KG1 (cell line): ENCODE measurements around the gene CNIH2.
A peak's percentile ranks its signal among the peaks of the same experiment; 100 is the strongest.
"Not testable (repeated sequence)": the region's sequence is repeated elsewhere in the genome, so short reads cannot be mapped to it uniquely, and the experiment has no call there.

Experiments
- DNase-seq: peaks from one replicate; lab custom pipeline; 2025; lab: John Stamatoyannopoulos, UW

The CNIH2 gene

DNA sequence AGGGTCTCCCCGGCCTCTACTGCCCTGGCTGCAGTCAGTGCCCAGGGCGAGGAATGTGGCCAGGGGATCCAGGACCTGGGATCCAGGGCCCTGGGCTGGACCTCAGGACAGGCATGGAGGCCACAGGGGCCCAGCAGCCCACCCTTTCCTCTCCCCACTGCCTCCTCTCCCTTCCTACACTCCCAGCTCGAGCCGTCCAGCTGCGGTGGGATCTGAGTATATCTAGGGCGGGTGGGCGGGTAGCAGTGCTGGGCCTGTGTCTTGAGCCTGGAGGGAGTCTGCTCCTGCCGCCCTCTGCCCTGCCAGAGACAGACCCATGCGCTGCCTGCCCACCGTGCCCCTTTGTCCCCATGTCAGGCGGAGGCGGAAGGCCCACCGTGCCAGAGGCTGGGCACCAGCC lies 1.4 kb upstream of the CNIH2 start:
- not testable (repeated sequence) for DNase-seq

DNA sequence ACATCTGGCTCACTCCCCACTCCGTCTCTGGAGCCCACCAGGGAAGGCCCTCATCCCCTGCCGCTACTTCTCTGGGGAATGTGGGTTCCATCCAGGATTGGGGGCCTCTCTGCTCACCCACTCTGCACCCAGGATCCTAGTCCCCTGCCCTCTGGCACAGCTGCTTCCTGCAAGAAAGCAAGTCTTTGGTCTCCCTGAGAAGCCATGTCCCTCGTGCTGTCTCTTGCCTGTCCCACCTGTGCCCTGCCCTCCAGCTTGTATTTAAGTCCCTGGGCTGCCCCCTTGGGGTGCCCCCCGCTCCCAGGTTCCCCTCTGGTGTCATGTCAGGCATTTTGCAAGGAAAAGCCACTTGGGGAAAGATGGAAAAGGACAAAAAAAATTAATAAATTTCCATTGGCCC lies 911 bp upstream of the CNIH2 start:
- not testable (repeated sequence) for DNase-seq

DNA sequence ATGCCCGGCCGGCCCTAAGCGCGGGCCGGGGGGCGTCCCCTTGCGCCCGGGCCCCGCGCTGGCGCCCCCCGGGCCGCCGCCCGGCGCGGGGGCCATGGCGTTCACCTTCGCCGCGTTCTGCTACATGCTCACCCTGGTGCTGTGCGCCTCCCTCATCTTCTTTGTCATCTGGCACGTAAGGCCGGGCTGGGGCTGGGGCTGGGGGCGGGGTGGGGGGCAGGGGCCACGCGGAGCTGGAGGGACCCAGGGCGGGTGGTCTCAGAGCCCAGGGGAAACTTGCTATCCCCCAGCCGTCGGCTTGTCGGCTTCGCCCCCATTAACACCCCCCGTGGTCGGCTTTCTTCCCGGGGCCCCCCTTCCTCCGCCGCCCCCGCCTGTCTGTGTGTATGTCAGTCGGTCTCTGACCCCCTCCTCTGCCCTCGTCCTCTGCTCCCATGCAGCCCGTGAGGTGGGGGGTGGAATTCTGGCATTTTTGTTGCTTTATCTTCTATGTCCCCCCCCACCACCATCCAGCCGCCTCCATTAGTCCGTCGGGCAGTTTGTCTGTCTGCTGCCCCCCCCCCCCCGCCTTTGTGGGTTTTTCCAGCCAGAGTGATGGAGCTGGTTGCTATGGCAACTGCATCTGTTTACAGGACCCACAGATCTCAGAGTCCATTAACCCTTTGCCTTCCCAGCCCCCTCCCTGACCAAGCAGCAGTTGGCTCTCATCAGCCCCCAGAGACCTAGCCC lies 552 bp downstream of the CNIH2 start:
- DNase-seq: no peak

DNA sequence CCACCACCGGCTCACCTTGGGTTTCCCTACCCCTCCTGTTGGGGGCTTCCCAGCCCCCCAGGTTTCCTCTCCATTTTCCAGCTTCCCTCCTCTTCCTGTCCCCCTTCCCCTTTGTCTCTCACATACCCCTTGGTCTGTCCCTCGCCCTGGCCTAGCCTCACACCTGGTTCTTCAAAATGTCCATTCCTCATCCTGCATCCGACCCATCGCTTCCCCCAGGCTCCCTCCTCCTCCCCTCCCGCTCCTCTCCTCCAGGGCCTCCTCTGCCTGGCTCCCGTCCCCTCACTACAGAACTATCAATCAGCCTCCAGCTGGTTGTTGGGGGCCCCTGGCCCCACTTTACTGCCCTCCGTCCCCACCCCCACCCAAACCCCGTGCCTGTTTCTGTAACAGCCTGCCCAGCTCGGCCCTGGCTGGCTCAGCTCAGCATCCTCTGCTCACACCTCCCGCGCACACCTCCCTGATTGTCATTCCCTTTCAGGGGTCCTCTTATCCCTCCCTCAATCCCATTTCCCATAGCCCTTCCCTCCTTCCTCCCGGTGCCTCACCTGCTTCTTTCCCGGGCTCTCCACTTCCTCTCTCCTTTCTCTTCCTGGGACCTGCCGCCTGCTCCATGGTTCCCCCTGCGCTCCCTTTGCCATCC lies 1.2 kb downstream of the CNIH2 start:
- no peak for DNase-seq

DNA sequence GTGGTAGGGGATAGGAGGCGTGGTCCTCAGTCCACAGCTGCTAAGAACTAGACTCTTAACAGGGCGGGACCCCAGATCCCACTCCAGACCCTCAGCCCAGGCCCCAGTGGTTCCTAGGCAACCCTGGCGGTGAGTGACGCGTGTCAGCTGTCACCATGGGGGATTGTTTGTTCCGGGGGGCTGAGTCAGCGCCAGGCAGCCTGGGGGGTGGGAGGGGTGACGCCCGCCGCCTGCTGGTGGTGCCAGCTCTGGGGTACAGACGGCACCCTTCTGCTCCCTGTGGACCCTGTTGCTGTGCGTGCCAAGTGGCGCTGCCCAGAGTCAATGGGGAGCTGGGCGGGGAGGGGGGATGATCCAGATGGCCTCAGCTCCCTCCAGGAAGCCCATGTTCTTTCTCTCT lies 2.5 kb downstream of the CNIH2 start:
- DNase-seq: no peak

DNA sequence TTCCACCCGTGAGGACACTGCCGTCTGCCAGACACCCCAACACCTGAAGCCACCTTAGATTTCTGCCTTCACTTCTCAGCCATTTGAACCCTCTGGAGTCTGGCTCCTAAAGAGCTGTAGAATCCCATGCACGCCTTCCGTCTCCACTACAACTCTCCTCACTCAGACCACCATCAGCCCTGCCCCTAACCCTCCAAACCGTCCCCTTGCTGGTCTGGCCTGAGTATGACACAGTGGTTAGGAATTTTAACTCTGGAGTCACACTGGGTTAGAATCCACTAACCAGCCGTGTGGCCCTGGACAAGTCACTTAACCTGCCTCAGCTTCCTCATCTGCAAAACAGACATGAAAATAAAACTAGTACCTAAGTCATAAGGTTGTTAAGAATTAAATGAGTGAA lies 3.0 kb downstream of the CNIH2 start:
- no peak for DNase-seq

DNA sequence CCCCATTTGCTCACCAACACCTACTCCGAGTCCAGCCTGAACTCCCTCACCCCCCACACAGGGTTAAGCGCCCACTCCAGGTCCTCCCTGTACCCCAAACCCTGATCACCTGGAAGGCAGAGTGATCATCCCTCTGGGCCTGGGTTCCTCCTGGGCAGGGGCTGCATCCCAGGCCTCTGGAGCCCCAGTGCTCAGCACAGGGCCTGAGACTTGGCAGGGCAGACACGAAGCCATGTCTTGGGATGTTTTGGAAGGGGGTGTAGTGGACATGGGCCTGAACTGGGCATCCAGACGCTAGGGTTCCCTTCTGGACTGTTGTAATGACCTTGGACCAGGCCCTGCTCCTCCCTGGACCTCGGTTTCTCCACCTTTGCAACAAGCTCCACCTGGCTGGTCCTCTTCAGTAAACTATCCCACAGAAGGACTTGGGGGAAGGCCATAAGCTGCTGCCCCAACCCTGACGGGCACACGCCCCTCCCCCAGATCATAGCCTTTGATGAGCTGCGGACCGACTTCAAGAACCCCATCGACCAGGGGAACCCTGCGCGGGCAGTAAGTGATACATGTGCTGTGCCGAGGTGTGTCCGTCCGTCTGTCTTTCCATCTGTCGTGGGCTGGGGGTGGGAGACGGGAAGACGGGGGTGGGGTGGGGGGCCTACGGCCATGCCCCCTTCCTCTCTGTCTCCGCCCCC lies 3.9 kb downstream of the CNIH2 start:
- no peak for DNase-seq

DNA sequence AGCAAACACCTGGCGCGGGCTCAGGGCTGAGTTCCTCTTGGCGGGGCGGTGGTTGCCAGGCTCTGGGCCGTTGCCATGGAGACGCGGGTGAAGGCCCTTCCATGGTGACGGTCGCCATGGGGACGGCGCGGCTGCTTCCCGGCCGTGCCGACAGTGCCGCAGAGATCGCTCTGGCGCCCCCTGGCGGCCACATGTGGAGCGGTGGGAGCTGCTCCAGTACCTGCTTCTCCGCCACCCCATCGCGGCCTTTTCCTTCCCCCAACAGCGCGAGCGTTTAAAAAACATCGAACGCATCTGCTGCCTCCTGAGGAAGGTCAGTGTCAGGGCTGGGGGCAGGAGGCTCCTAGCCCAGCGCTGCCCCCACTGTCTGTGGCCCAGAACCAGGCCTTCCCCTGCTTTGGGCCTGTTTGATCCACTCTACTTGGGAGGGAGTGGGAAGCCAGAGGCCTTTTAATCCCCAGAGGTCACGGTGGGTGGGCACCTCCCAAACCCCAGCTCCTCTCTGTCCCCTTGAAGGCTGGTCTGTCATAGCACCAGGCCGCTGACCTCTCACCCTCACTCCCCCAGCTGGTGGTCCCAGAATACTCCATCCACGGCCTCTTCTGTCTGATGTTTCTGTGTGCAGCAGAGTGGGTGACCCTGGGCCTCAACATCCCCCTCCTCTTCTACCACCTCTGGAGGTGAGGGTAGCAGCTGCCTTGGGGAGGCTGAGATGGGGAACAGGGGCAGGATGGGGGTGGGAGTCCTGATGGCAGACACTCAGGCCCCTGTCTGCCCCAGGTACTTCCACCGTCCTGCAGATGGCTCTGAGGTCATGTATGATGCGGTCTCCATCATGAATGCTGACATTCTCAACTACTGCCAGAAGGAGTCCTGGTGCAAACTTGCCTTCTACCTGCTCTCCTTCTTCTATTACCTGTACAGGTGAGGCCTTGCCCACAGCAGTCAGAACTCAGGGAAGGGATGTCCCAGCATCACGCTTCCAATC lies 4.8 kb downstream of the CNIH2 start:
- peak; percentile 99 for DNase-seq

DNA sequence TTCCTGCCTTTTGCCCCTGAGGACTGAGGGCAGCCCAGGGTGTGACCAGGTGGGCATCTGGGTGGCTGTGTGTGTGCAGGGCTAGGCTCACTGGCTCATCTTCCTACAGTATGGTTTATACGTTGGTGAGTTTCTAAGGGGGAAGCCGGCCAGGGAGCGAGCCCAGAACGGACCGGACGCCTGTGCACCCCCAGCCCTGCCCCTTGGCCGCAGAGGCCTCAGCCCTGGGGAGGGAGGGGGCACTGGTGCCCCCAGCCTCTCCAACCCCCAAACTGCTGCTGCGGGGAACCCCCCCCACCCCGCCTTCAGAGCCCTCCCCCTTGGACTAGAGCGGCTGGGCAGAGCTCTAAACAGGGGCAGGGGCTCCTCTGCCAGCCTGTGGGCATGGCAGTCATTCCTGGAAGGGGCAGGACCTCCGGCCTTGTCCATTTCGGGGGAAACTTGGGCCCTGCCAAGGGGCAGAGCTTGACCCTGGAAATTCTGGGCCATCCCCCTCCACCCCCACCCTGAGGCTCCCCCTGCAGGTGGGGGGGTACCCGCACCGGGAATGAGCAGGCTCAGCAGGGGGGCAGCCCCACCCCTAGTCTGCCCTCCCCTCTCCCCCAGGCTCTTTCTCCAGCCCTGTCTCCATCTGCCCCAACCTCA lies 5.6 kb downstream of the CNIH2 start:
- DNase-seq: no peak

DNA sequence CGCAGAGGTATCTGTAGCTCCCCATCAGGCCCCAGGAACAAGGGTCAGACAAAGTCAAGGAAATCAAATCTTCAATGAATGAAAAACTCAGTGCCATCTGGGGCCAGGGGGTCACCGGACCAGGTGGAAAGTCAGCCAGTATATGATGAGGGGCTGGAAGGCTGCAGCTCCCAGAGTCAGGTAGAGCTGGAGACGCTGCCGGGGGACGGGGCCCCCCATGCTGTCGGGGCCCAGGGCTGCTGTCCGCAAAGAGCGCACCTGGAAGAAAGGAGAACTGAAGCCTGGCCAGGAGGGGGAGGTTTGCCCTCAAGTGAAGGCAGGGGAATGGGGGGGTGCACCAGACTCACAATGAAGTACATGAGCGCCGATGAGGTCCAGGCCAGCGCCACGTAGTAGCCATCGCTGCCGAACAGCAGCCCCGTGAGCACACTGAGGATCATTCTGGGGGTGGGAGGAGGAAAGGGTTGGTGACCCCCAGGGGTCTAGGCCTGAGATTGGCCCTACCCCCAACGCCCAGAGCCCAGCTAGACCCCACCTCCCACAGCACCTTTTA lies 6.6 kb downstream of the CNIH2 start:
- DNase-seq: no peak

DNA sequence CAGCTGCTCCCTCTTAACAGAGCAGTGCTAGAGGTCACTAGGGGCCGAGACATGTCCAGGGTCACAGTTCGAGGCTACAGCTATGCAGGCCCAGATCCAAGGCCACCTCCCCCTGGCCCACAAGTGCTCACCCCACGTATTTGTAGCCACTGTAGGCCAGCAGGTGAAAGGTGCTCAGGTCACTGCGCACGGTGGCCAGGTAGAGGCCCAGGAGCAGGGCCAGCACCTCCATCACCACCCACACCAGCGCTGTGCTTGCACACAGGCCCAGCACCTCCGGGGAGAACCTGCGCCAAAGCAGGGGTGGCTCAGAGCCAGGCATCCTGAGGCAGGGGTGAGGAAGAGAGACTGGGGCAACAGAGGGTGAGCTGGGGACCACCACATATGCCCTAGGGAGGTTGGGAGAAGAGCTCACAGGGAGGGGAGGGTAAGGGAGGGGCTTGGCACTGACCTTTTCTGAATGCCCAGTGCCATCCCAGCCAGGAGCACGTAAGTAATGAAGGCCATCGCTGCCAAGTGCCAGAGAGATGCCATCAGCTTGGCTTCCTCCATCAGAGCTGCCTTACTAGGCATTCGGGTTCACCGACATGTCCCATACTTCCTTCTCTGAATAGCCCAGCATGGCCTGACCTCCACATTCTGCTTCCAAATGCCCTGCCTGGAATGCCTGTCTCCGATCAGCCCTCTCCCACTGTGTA lies 7.4 kb downstream of the CNIH2 start:
- no peak for DNase-seq

DNA sequence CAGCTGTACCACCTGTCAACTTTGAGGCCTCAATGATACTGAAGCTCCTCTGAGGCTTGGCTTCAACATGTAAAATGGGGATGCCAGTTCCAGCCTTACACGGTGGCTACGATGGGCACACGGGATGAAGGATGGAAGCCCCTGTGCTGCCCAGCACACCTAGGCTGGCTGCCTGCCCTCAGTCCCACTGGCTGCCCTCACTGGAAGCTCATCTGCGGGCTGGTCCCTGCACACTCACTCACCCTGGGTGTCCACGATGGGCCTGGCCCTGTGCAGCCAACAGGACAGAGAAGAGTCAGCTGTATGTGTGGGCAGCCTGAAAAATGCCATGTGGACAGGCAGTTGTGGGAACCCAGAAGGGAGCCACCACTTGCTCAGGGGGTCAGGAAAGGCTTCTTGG lies 8.7 kb downstream of the CNIH2 start:
- no peak for DNase-seq

DNA sequence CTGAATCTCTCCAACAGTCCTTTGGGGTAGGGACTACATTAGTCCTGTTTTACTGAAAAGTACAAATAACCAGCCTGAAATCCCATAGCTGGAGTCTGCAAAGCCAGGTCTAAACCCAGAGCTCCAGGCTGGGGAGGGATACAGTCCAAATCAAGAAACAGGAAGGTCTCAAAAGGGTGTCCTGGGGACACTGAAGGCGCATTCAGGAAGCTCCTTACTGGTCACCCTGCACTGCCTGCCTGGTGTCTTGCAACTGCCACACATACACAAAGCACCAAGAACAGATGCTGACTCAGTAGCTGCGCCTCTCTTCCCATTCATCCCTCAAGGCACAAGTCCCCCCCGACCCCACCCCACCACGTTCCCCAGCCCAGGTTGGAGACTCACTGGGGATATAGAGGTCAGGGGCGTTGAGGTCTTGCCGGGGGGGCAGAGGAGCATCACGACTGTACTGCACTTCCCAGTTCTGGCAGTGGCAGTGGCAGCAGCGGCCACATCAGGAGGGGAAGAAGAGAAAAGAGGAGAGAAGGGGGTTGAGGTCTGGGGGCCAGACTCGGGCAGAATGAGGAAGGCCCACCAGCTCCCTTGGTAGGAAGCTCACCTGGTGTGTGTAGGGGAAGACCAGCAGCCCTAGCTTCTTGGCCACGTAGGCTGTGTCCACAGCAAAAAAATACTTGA lies 9.4 kb downstream of the CNIH2 start:
- DNase-seq: no peak

DNA sequence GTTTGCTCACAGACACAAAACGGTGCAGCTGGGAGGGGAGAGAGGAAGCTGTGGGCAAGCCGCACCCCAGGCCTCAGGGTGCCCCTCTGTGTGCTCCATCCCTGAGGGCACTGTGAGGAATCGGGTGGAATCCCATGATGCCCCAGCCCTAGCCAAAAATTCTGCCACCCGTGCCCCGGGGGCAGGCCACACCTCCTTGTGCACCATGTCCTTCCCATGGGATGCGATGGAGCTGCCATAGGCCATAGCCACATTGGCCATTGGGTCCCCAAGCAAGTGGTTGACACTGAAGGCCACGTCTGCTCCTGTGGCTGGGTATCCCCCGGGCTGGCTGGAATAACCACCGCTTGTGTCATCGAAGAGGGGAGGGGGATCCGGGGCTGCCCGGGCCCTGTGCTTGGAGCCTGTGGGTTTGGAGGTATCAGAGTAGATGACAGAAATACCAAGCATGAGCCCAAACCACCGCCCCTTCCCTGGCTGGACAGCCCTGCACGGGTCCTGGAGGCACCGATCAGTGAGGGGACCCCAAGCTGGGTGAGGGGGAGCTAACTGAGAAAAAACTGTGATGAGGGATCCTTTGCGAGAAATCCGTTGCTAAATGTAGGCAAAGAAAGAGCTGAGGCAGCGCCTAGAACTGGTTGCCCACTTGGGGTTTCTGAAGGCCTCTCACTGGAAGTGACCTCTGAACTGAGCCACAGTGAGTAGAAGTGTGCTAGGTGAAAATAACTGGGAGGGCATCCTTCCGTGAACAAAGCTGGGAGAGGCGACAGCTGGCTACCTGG lies 10.1 kb downstream of the CNIH2 start:
- DNase-seq: no peak

DNA sequence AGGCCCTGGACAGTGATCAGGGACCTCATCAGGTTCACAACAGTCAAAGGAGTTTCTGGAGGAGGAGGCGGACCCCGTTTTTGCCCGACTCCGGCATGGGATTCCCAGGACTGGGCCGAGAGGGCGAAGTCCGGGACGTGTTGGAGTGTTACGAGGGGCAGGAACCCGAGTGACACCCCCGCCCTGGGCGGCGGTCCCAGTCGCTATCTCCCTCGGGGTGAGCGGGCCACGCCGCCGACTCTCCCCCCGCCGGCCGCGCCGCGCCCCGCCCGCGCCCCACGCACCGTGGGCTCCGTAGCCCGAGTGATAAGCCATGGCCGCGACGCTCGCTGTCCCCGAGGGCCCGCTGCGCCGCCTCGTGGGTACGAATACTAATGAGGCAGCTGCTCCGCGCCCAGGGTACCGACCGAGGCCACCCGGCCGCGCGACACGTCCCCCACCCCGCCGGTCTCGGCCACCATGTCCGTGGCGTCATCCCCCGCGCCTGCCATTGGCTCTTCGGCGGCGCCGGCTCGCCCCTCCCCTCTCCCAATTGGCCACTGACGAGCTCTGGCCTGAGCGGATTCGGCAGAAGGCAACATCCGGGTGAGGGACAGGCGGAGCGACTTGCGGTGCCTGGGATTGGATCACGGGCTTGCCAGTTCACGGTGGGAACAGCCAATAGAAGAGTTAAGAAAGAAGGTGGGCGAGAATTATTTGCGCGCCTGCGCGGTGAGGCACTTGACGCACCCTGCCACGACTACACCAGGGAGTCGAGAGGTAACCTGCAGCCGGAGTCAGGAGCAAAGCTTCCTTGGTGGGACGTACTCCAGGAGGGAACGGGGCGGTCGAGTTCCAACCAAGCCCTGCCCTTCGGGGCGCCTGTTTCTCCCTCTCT lies 10.9 kb downstream of the CNIH2 start, which contains the start of gene YIF1A:
YIF1A (minus strand) TSS at position 473 of the 877 bp plus-strand sequence; CDS start at position 315, 158 bp downstream.
- DNase-seq: peak; percentile 98

DNA sequence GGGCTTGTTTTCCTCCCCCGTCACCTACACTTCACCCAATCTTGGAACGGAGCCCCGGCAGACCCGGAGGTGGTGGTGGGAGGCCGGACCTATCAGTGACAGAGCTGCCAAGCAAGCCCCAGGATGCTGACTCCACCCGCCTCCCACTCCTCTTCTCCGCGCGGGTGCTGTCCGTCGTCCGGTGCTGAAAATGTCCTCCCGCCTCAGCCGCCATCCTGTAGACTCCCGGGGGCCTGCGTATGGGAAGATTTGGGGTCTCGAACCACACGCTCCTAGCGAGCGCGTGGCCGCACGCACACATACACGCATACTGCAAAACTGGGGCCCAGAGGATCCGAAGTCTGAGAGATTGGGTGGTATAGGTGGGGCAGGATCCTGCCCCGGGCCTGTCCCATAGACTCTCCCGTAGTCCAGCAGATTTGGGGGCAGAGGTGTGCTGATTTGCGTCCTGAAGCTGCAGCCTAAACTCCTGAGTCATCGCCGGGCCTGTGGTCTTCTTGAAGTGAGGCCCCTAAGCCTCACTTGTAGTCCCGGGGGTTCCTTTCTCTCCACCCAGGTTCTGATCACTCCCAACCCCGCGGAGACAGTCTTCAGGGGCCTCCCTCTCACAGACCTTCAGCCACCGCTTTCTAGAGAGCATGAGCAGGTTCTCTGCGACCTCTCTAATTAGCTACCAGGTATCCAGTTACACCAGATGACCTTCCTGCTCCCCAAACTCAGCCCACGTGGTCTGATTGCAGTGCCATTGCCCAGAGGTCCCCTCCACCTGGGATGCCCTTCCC lies 11.8 kb downstream of the CNIH2 start:
- no peak for DNase-seq

DNA sequence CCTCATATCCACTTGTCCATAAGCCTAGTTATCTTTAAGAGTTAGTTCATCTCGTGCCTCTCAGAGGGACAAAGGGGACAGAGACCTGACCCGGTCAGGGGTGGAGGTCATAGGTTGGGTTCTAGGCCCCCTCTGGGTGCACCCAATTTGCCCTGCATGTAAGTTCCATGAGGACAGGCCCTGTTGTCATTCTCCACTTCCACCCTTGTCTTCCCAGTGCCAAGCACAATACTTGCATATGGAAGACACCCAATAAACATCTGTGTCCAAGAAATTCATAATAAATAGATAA lies 12.3 kb downstream of the CNIH2 start:
- DNase-seq: no peak

DNA sequence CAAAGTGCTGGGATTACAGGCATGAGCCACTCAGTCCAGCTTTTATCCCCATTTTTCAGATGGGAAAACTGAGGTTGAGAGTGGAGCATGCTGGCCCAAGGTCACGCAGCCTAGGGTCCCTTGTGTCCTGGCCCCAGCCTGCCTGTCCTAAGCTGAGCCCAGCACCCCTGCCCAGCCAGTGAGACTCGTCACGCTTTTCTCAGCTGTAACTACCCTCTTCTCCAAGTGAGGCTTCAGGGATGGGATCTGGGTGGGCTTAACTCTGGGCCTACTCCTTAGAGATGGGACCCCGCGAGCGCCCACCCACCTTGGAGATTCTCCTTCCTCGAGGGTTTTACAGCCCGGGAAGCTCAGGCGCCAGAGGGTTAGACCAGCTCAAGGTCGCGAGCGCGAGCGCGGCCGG lies 13.3 kb downstream of the CNIH2 start:
- no peak for DNase-seq
